Neutrophil (primary cell): ENCODE results near the gene MAP3K13.

ENCODE experiments used
- H3K27ac ChIP-seq: fragments of 200-600 bp; sonication (generic); 2 replicates; pipeline ENCODE4 v1.5.1; 2016; ENCODE audit warnings: mild to moderate bottlenecking, moderate library complexity
- H3K27me3 ChIP-seq: fragments of 200-600 bp; sonication (generic); 2 replicates; pipeline ENCODE4 v1.6.0; 2016; ENCODE audit warnings: mild to moderate bottlenecking
- H3K36me3 ChIP-seq: fragments of 200-600 bp; sonication (generic); 2 replicates; pipeline ENCODE4 v1.5.1; 2017
- H3K4me1 ChIP-seq, 2 experiments: fragments of 200-600 bp in 1 of 2; sonication (generic) in 1 of 2; 1 replicate in 1 of 2; 2 replicates in 1 of 2; pipeline versions ENCODE4 v1.5.1 to v1.6.1; 2013 to 2016; ENCODE audit warnings: low read depth in 1 of 2, low read length in 1 of 2, mild to moderate bottlenecking in 1 of 2, moderate library complexity in 1 of 2; ENCODE audit not compliant: control insufficient read depth in 1 of 2, insufficient read depth in 1 of 2
- H3K4me3 ChIP-seq, 2 experiments: fragments of 200-600 bp in 1 of 2; sonication (generic) in 1 of 2; 1 replicate in 1 of 2; 2 replicates in 1 of 2; pipeline ENCODE4 v1.5.1; 2013 to 2016; ENCODE audit warnings: low read depth in 1 of 2, low read length in 1 of 2, mild to moderate bottlenecking in 1 of 2, moderate library complexity in 1 of 2
- H3K9me3 ChIP-seq: fragments of 200-600 bp; sonication (generic); 2 replicates; pipeline ENCODE4 v1.5.1; 2016
- TF ChIP-seq, protein P1 (sequence below): fragments of 200-600 bp; sonication (generic); IDR thresholded peaks from 2 replicates; pipeline ENCODE4 v1.5.1; 2016; ENCODE audit warnings: antibody characterized with exemption

Gene MAP3K13

DNA sequence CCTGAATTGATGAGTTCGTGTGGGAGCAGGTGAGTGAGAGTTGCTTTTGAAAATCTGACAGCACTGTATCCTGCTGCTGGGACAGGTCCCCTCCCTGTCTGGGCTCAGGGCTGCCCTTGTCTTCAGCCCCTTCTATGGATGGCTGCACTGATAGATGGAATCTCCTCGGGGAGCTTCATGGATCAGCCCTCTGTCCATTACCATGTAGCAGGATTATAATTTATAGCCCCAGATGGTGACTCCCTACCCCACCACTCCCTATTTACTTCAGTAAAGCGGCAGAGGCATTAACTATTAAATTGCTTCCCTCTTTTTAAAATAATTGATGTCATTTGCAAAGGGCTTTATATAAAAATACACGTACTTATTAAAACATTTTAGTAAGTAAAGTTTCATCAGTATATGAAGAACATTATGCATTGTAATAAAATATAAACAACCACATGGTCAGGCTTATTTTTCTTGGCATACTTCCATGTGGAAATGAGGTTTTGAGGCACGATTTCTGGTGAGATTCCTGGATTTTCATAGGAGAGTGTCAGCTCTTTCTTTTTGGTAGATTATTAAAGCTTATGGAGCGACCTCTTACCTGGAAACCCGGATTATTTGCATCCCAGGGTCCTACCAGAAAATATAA, 38.5 kb downstream of the MAP3K13 start:
- no peaks in the 10 kb centered on the region for H3K9me3 ChIP-seq
- no peak overlapping the region for H3K4me3 ChIP-seq
- H3K4me1 ChIP-seq: no peaks in the 10 kb centered on the region
- H3K27me3 ChIP-seq: peaks cover 15% of the 10 kb centered on the region
- TF ChIP-seq, protein P1, sequence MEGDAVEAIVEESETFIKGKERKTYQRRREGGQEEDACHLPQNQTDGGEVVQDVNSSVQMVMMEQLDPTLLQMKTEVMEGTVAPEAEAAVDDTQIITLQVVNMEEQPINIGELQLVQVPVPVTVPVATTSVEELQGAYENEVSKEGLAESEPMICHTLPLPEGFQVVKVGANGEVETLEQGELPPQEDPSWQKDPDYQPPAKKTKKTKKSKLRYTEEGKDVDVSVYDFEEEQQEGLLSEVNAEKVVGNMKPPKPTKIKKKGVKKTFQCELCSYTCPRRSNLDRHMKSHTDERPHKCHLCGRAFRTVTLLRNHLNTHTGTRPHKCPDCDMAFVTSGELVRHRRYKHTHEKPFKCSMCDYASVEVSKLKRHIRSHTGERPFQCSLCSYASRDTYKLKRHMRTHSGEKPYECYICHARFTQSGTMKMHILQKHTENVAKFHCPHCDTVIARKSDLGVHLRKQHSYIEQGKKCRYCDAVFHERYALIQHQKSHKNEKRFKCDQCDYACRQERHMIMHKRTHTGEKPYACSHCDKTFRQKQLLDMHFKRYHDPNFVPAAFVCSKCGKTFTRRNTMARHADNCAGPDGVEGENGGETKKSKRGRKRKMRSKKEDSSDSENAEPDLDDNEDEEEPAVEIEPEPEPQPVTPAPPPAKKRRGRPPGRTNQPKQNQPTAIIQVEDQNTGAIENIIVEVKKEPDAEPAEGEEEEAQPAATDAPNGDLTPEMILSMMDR: no peak
- H3K27ac ChIP-seq: no peak overlapping the region
- no peaks in the 10 kb centered on the region for H3K36me3 ChIP-seq

DNA sequence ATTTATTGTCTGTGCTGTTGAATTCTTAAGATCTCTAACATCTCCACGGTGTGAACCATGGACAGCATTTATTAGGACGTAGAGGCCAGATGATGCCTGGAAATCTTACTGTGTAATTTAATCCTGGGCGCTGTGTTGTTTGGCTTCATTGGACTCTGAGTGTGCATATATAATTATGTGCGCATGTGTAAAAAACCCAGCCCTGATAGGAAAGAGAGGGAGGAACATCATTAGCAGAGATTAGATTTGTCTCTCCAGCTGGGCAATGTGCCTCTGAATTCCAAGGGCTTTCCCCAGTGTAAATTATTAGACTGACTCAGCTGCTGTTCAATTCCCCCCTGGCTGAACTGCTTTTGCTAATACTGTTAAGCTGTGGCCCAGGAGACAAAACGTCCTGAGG, 39.6 kb downstream of the MAP3K13 start:
- TF ChIP-seq, protein P1: no peak
- H3K36me3 ChIP-seq: no peaks in the 10 kb centered on the region
- H3K9me3 ChIP-seq: no peaks in the 10 kb centered on the region
- no peak overlapping the region for H3K4me3 ChIP-seq
- H3K27me3 ChIP-seq: peaks cover 16% of the 10 kb centered on the region
- no peak overlapping the region for H3K27ac ChIP-seq
- H3K4me1 ChIP-seq: no peaks in the 10 kb centered on the region

DNA sequence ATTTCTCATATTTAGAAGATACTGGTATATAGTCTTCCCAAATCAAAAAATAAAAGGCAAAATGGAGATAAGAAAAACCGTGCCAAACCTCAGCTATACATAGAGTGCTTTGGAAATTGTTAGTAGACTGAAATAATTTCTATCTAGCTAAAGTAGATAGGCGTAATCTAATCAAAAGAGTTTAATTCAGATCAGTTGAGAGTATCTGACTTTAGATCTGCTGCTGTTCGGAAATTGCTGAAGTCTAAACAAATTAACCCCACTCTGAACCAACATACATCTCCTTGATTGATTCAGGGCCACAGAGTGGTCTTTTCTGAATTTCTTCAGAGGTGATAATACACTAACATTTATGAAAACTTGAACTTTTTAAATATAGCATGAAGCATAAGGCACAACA, 40.1 kb downstream of the MAP3K13 start:
- Histone ChIP-seq H3K9me3 (no peaks in the 10 kb centered on the region), H3K27me3 (peaks cover 16% of the 10 kb centered on the region), H3K4me3 (no peak overlapping the region), H3K27ac (no peak overlapping the region), H3K36me3 (no peaks in the 10 kb centered on the region), H3K4me1 (no peaks in the 10 kb centered on the region)
- TF ChIP-seq, protein P1: no peak

DNA sequence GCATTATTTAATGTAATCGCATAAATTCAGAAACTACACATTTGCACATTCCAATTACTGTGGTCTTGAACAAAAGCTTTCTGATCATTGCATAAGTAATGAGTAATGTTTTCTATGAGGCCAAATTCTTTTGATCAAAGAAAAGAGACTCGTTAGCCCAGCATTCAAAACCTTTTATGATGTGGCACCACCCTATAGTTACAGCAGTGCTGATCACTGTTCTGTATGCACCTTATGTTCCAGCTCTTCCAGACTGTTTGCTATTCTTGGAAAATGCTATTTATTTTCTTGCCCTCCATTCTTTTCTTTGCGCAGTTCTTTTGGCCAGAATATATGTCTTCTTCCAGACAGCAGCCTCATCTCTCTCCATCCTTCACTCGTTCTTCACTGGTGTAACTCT, 42.3 kb downstream of the MAP3K13 start:
- Histone ChIP-seq H3K9me3 (no peaks in the 10 kb centered on the region), H3K27me3 (peaks cover 11% of the 10 kb centered on the region), H3K36me3 (no peaks in the 10 kb centered on the region), H3K27ac (no peak overlapping the region), H3K4me3 (no peak overlapping the region), H3K4me1 (no peaks in the 10 kb centered on the region)
- TF ChIP-seq, protein P1: no peak

DNA sequence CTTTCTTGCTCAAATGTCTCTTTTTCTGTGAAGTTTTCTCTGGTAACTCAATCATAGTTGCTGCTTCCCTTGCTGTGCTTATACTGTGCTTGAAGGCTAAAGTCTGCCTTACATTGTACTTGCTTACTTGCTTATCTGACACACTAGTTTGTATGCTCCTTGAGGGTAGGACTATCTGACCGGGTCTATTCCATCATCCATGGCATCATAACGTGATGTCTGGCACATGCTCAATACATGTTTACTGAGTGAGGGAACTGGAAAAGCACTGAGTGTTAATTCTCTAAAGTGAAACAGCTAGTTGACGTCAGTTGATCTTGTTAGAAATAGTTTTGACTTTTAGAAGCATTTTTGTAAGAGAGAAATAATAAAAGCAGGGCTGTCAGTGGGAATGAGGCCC, 42.7 kb downstream of the MAP3K13 start:
- Histone ChIP-seq H3K36me3 (no peaks in the 10 kb centered on the region), H3K4me3 (no peak overlapping the region), H3K4me1 (no peaks in the 10 kb centered on the region), H3K9me3 (no peaks in the 10 kb centered on the region), H3K27ac (no peak overlapping the region), H3K27me3 (peaks cover 10% of the 10 kb centered on the region)
- TF ChIP-seq, protein P1: no peak
